ENCODE results near the gene PPFIBP2. TPM values are rescaled to one million over a fixed set of nuclear protein-coding genes. Genes with fewer than 3 reads are reported as not detected.

The PPFIBP2 gene
- total RNA-seq, 1 donor from 2014 or later = 8.7 TPM

GRCh38 chr11:7672276-7672959, 158.6 kb downstream of the PPFIBP2 start:
- peaks cover 16% of the 10 kb centered on the region for H3K4me1 Mint-ChIP-seq
- no peak overlapping the region for H3K27ac Mint-ChIP-seq

DNA sequence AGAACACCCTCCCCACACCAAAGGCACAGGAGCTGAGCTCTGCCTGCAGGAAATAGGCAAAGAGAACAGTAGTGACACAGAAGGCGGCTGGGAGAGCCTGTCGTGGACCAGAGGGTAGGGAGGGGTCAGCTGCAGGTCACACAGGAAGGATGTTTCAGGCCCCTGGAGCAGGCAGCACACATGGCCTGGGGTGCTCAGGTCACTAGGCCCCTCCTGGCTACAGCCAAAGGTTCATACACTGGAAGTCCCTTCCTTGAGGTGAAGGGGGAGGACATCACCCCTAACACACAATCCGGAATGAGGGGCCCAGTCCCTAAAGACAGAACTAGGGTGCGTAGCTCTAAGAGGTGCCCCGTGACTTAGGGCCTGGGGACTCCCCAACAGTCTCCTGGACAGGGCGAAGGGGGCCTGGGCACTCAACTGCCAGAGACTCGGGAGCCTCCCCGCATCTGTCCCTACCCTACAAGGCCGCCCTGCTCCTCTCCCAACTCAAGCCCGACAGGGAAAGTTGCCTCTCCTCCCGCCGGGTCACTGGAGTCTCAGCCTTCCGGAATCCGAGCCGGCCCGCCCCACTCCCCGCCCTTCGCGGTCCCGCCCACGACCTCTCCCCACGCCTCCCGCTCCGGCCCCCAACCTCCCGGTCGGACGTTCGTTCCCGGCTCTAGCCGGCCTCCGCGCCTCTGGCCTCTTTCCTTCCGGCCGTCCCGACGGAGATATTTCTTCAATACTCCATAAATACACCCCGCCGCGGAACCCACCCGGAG, 159.3 kb downstream of the PPFIBP2 start, which contains the start of gene CYB5R2:
Gene CYB5R2 (minus strand): TSS at position 541 of the 764 bp plus-strand sequence. CDS start 675 bp downstream, outside the sequence.
- Histone ChIP-seq H3K79me2 (ENCODE audit: low read depth) (peaks cover 6% of the 10 kb centered on the region), H3F3A (ENCODE audit: low read depth) (peaks cover 4% of the 10 kb centered on the region), H2AFZ (replicated peaks) (peak within 1 kb of the TSS; percentile 98), H4K20me1 (ENCODE audit: low read depth) (no peaks in the 10 kb centered on the region), H3K4me2 (peak within 1 kb of the TSS; percentile 85), H3K9me3 (ENCODE audit: low read depth) (no peaks in the 10 kb centered on the region), H3K9ac (no peak within 1 kb of the TSS), H3K4me1 (peaks cover 19% of the 10 kb centered on the region), H3K27me3 (peaks cover 10% of the 10 kb centered on the region), H3K36me3 (no peaks in the 10 kb centered on the region), H3K27ac (no peak within 1 kb of the TSS), H3K4me3 (peak within 1 kb of the TSS; percentile 71)
- Mint-ChIP-seq H3K4me1 (peaks cover 18% of the 10 kb centered on the region), H3K9me3 (peaks cover 5% of the 10 kb centered on the region), H3K27ac (no peak within 1 kb of the TSS), H3K4me3 (peak within 1 kb of the TSS; percentile 82), H3K36me3 (no peaks in the 10 kb centered on the region), H3K27me3 (ENCODE audit: insufficient read depth, low read depth) (peaks cover 13% of the 10 kb centered on the region)
- TF ChIP-seq EZH2 (IDR thresholded peaks at IDR 0.05) (no peak), EZH2phosphoT487 (IDR thresholded peaks at IDR 0.05) (no peak), CTCF (IDR thresholded peaks at IDR 0.05) (no peak)
- peak; percentile 83 for DNase-seq (ENCODE audit: low spot score)

More at GRCh38 chr11:7672276-7672959, 158.6 kb downstream of the PPFIBP2 start:
- no peak overlapping the region for H3K4me3 ChIP-seq
- H3F3A ChIP-seq (ENCODE audit: low read depth) = peaks cover 10% of the 10 kb centered on the region
- no peaks in the 10 kb centered on the region for H3K36me3 Mint-ChIP-seq
- H3K9me3 ChIP-seq (ENCODE audit: low read depth) = no peaks in the 10 kb centered on the region
- no peak overlapping the region for H3K9ac ChIP-seq
- no peak overlapping the region for H3K27ac ChIP-seq
- H3K27me3 Mint-ChIP-seq (ENCODE audit: insufficient read depth, low read depth) = peaks cover 13% of the 10 kb centered on the region
- no peak for TF ChIP-seq EZH2phosphoT487 (IDR thresholded peaks at IDR 0.05)
- TF ChIP-seq CTCF (IDR thresholded peaks at IDR 0.05) = no peak
- no peak for TF ChIP-seq EZH2 (IDR thresholded peaks at IDR 0.05)
- no peak overlapping the region for H2AFZ ChIP-seq (replicated peaks)
- H3K4me1 ChIP-seq = peaks cover 27% of the 10 kb centered on the region
- H3K27me3 ChIP-seq = peaks cover 10% of the 10 kb centered on the region
- H3K4me3 Mint-ChIP-seq = peak overlapping the region; percentile 43
- no peaks in the 10 kb centered on the region for H3K36me3 ChIP-seq
- peaks cover 6% of the 10 kb centered on the region for H3K79me2 ChIP-seq (ENCODE audit: low read depth)
- H3K9me3 Mint-ChIP-seq = peaks cover 5% of the 10 kb centered on the region
- no peaks in the 10 kb centered on the region for H4K20me1 ChIP-seq (ENCODE audit: low read depth)
- H3K4me2 ChIP-seq = peak overlapping the region; percentile 85
- no peak for DNase-seq (ENCODE audit: low spot score)

GRCh38 chr11:7673724-7674434, 160.1 kb downstream of the PPFIBP2 start:
- Histone ChIP-seq H3K4me3 (peak overlapping the region; percentile 71), H3K4me1 (peaks cover 12% of the 10 kb centered on the region), H3K9ac (no peak overlapping the region), H4K20me1 (ENCODE audit: low read depth) (no peaks in the 10 kb centered on the region), H3K27ac (no peak overlapping the region), H3F3A (ENCODE audit: low read depth) (peaks cover 4% of the 10 kb centered on the region), H3K79me2 (ENCODE audit: low read depth) (peaks cover 6% of the 10 kb centered on the region), H2AFZ (replicated peaks) (peak overlapping the region; percentile 98), H3K4me2 (peak overlapping the region; percentile 85), H3K27me3 (peaks cover 10% of the 10 kb centered on the region), H3K36me3 (no peaks in the 10 kb centered on the region), H3K9me3 (ENCODE audit: low read depth) (no peaks in the 10 kb centered on the region)
- no peak overlapping the region for H3K27ac Mint-ChIP-seq
- peaks cover 5% of the 10 kb centered on the region for H3K9me3 Mint-ChIP-seq
- DNase-seq (ENCODE audit: low spot score) = peak; percentile 81
- no peak for TF ChIP-seq EZH2phosphoT487 (IDR thresholded peaks at IDR 0.05)
- peak; percentile 41 for TF ChIP-seq EZH2 (IDR thresholded peaks at IDR 0.05)
- peak overlapping the region; percentile 82 for H3K4me3 Mint-ChIP-seq
- H3K27me3 Mint-ChIP-seq (ENCODE audit: insufficient read depth, low read depth) = peaks cover 13% of the 10 kb centered on the region
- peaks cover 13% of the 10 kb centered on the region for H3K4me1 Mint-ChIP-seq
- H3K36me3 Mint-ChIP-seq = no peaks in the 10 kb centered on the region

Data from neural progenitor cell (in vitro differentiated cells).